OCI-LY3 (cell line): ENCODE measurements around the gene ERN1.

Source experiments
- EZH2phosphoT487 ChIP-seq: fragments of 200-600 bp; shearing (Covaris generic); IDR thresholded peaks from 2 replicates; pipeline ENCODE4 v1.6.1; 2018; ENCODE audit warnings: antibody characterized with exemption, mixed run types, low read depth
- TF ChIP-seq, protein P1 (sequence below): fragments of 200-600, 300-600 bp; sonication (generic); IDR thresholded peaks from 2 replicates; pipeline ENCODE4 v1.5.1; 2014; ENCODE audit warnings: antibody characterized with exemption, low read length, low read depth

DNA sequence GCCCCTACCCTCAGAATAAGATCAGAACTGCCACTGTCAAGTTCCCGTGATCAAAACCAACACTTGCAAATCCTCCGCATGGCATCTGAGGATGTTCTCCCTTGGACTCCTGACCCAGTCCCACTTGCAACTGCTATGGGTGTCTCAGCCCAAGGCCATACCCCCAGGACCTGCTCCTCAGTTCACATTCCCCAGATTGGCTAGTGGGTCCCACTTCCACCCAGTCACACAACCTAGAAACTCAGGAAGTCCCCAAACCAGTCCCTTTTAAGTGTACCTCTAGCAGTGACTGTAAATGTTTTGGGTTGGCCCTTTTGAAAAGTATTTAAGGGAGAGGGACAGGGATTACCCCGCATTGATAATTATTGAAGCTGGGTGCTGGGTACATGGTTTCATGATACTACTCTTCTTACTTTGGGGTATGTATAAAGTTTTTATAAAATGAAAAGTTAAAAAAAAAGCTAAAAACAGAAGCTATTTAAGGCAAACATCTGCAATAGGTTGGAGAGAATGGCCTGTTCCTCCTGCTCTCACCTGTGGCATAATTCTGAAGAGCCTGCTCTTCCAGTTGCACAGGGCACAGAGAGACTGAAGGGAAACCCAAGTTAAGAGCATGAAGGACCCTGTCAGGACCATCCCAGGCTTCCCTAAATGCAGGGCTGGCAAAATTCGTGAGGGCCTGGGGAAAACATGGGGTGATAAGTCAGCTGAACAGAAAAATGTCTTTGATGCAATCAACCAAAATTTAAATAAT lies 42.5 kb downstream of the ERN1 start:
- TF ChIP-seq, protein P1, sequence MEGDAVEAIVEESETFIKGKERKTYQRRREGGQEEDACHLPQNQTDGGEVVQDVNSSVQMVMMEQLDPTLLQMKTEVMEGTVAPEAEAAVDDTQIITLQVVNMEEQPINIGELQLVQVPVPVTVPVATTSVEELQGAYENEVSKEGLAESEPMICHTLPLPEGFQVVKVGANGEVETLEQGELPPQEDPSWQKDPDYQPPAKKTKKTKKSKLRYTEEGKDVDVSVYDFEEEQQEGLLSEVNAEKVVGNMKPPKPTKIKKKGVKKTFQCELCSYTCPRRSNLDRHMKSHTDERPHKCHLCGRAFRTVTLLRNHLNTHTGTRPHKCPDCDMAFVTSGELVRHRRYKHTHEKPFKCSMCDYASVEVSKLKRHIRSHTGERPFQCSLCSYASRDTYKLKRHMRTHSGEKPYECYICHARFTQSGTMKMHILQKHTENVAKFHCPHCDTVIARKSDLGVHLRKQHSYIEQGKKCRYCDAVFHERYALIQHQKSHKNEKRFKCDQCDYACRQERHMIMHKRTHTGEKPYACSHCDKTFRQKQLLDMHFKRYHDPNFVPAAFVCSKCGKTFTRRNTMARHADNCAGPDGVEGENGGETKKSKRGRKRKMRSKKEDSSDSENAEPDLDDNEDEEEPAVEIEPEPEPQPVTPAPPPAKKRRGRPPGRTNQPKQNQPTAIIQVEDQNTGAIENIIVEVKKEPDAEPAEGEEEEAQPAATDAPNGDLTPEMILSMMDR: no peak
- TF ChIP-seq EZH2phosphoT487: no peak
